ENCODE results near the gene PHKB.
"Not testable (repeated sequence)": the region's sequence is repeated elsewhere in the genome, so short reads cannot be mapped to it uniquely, and the experiment has no call there.

The PHKB gene

DNA sequence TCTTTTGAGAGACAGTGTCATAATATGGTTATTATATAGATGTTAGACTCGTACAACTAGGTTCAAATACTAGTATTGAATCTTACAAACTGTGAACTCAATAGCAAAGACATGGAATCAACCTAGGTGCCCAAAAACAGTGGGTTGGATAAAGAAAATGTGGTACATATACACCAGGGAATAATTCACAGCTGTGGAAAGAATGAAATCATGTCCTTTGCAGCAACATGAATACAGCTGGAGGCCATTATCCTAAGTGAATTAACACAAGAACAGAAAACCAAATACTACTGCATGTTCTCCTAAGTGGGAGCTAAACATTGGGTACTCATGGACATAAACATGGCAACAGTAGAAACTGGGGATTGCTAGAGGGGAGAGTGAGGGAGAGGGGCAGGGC is 8.1 kb downstream of the PHKB start:
- DNase-seq (ENCODE audit: low read depth in 2 of 2) = no peak

DNA sequence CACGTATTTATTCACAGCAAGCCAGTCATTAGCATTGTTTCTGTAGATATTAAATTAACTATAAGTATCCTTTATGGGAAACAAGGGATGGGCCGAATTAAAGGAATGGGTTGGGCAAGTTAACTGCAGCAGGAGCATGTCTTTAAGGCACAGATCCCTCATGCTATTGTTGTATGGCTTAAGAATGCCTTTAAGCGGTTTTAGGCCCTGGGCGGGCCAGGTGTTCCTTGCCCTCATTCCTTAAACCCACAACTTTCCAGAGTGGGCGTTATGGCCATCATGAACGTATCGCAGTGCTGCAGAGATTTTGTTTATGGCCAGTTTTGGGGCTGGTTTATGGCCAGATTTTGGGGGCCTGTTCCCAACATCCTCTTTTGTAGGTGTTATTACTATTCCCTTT is 9.1 kb downstream of the PHKB start:
- DNase-seq (ENCODE audit: low read depth in 2 of 2) = no peak

DNA sequence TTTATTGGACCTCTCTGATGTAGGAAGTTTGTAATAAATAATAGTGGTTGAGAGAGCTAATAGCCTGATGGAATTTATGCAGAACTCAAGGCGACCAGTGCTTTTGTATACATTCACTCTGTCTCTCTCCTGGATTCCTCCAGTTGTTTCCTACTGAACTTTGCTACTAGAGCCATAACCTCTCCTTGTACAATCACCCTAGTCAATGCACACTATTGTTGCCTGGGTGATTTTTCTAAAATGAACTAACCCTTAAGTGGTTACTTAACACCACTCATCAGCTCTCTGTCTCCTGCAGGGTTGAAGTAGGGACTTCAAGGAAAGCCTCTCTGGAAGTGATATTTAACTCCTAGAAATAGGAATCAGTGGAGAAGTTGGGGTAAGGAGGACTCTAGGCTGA is 9.7 kb downstream of the PHKB start:
- no peak for DNase-seq (ENCODE audit: low read depth in 2 of 2)

DNA sequence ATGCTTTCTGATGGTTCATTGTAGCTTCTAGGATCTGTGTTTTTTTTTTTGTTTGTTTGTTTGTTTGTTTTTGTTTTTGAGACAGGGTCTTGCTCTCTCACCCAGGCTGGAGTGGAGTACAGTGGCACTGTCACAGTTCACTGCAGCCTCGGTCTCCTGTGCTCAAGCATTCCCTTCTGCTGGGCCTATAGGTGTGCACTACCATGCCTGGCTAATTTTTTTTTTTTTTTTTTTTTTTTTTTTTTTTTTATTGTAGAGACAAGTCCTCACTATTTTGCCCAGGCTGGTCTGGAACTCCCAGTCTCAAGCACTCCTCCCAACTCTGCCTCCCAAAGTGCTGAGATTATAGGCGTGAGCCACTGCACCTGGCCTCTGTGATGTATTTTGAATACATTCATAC is 11.9 kb downstream of the PHKB start:
- DNase-seq (ENCODE audit: low read depth in 2 of 2) = not testable (repeated sequence)

DNA sequence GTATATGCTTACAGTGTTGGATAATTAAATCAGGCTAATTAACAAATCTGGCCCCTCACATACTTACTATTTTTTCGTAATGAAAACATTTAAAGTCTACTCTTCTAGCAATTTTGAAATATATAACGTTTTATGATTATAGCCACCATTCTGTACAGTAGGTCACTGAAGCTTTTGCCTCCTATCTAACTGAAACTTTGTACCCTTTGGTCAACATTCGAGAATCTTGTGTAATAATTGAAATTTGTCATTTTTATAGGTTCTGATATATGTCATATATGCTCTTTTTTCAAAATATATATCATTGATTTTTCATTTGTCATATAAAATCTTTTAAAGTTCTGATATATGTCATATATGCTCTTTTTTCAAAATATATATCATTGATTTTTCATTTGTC is 12.7 kb downstream of the PHKB start:
- no peak for DNase-seq (ENCODE audit: low read depth in 2 of 2)

DNA sequence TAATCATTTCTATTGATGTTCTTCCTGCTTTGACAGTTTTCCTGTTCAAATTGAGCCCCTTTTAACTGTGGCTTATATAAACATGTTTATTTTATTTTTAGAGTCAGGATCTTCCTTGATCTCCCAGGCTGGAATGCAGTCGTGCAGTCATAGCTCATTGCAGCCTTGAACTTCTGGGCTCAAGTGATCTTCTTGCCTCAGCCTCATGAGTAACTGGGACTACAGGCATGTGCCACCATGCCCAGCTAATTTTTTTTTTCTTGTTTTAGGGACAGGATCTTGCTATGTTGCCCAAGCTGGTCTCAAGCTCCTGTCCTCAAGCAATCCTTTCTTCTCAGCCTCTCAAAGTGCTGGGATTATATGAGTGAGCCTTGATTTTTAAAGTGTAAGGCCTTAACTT is 14.7 kb downstream of the PHKB start:
- DNase-seq (ENCODE audit: low read depth in 2 of 2) = no peak

DNA sequence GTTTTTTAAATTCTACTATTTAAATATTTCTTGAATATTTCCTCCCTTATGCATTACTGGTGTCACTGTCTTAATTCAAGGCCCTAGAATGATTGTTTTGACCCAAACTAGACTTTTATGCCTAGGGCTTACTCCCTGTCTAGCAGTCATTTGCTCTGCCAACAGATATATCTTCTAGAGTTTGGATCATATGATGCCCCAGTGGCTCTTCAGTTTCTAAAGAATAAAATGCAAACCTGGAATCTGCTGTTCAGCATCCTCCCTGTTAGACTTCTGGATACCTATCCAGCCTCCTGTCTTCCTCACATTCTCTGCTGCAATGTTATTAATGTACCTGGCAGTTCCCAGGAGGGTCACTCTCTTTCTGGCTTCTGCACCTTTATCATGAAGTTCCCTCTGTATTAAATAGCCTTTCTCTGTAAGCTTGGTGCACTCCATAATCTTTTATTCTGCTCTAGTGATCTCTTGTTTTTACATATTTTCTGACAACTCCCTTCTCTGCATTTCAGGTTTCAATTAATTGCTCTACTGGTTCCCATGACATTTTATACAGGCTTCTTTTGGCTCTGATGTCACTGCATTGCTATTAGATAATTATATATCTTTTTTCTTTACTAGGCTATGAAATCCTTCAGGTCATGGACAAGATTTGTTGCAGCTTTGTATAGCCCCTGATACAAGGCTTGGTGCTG is 15.7 kb downstream of the PHKB start:
- no peak for DNase-seq (ENCODE audit: low read depth in 2 of 2)

DNA sequence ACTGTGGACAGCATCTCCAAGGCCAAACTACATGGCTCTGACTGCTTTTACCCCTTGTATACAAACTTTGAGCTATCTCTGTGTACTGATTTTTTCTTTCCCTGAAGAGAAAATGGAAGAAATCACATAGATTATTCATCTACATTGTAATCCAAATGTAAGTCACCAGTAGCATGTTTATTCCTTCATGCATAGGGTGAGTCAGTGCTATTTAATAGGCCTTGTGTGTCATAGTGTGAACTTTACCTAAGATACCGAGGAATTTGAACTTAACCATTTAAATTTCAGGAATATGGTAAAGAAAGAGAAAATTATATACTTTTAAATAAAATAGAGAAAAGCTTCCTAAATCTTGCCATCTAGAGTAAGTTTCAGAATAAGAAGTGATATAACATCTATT is 16.5 kb downstream of the PHKB start:
- DNase-seq (ENCODE audit: low read depth in 2 of 2) = no peak

DNA sequence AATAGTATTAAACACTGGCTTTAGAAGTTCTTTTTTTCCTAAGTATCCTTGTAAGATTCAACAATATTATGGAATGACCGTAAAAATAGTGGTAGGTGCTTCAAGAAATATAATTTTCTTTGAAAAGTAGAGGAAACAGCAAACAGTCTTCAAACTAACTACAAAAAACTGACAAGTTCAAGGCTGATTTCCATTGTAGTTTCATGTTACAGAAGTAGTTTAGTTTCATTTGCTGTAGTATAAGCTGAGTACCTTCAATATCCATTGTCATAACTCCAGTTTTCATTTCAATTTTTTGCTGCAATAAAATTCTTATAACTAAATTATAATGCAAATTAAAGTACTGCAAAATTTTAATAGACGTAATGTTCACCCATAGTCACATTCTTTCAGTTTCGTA is 19.3 kb downstream of the PHKB start:
- no peak for DNase-seq (ENCODE audit: low read depth in 2 of 2)

DNA sequence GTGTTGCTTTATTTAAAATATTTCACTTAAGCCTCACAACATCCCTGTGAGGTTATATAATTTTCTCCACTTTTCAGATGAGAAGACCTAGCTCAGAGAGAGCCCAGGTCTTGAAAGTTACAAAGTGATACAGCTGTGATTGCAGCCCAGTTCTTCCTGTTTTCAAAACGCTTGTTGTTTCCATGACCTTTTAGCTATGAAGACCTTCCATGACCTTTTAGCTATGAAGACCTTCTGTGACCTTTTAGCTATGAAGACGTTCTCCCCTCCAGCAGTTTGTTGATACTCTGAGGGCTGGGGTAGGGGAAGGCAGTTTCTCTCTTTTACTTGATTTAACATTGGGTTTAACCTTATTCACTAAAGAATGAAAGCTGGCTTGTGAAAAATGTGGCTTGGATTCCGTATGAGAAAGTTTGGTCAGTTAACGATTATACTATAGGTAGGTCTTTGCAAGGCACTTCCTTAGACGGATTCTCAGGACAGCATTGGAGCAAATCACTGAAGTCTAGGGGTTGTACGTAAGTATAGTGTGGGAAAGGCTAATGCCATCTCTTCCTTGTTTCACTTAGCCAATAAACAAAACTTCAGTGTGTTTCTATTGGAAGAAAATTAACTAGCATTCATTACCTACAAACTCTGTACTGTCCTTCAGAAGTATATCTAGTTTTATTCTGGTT is 20.7 kb downstream of the PHKB start:
- no peak for DNase-seq (ENCODE audit: low read depth in 2 of 2)

DNA sequence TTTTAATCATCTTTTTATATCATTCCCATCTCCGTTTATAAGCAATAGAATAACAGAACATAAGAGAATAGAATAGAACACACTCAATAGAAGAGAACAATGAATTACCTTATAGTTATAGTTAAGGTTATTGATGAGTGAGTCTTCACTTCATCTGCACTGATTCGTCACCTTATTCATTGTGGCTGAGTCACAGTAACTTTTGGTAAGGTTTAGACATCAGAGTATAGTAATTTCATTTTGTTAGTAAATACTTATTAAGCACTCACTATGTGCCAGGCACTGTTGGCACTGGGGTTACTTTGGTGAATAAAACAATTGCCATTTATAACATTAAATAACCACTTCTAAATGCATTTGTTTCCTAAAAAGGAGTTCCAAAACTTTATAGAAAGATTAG is 22.5 kb downstream of the PHKB start:
- DNase-seq (ENCODE audit: low read depth in 2 of 2) = no peak

DNA sequence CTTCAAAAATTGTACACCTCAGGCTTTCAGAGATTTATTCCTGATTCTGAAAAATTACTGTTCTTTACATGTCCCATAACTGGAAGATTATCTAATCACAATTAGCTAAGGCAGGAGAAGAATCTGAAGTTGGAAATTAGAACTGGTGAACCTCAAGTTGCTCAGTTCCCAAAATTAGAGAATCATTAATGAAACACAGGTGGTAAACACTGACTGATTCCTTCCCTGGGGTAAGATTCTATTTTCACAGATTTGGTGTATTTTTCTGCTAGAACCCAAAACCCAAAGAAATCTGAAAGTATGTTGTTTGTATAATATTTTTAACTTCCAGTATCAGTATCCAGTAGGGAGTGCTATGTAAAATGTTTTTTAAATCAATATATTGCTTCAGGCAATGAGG is 25.7 kb downstream of the PHKB start:
- DNase-seq (ENCODE audit: low read depth in 2 of 2) = no peak

DNA sequence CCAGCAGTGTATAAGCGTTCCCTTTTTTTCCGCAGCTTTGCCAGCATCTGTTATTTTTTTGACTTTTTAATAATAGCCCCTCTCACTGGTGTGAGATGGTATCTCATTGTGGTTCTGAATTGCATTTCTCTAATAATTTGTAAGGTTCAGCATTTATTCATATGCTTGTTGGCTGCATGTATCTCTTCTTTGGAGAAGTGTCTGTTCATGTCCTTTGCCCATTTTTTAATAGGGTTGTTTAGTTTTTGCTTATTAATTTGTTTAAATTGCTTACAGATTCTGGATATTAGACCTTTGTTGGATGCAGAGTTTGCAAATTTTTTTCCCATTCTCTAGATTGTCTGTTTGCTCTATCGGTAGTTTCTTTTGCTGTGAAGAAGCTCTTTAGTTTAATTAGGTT is 26.9 kb downstream of the PHKB start:
- DNase-seq (ENCODE audit: low read depth in 2 of 2) = no peak

DNA sequence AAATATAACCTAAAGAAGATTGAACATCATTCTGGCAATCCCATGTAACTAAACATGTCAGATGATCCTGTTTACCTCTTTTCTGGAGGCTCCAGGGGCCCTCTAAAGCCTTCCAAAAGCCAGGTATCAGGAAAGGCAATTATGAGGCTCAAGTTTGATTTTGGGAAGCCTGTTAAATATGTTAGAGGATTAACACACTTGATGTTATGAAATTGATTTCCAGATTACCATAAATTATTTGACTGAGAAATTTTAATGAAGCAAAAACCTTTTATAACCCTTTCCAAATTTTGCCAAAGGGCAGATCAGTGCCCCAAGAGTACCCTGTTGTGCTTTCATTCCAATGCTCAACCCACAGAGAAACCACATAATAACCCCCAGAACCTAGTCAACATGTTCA is 29.3 kb downstream of the PHKB start:
- DNase-seq (ENCODE audit: low read depth in 2 of 2) = no peak

DNA sequence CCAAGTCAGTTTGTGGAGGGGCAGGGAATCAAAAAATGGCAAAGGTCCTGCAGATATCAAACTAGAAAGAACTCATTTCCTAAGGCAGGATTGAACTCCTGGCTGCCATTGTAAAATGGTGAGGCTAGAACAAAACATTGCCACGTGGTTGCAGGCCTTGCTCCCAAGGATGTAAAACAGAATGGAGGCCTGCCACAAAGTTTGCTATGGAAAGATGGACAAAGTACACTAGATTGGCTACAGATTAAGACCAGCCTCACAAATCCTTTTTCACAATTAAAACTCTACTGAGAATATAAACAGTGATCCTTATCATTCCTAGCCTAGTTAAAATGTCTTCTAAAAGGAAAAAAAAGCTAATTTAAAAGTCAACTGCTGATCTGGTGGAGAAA is 30.9 kb downstream of the PHKB start:
- no peak for DNase-seq (ENCODE audit: low read depth in 2 of 2)

DNA sequence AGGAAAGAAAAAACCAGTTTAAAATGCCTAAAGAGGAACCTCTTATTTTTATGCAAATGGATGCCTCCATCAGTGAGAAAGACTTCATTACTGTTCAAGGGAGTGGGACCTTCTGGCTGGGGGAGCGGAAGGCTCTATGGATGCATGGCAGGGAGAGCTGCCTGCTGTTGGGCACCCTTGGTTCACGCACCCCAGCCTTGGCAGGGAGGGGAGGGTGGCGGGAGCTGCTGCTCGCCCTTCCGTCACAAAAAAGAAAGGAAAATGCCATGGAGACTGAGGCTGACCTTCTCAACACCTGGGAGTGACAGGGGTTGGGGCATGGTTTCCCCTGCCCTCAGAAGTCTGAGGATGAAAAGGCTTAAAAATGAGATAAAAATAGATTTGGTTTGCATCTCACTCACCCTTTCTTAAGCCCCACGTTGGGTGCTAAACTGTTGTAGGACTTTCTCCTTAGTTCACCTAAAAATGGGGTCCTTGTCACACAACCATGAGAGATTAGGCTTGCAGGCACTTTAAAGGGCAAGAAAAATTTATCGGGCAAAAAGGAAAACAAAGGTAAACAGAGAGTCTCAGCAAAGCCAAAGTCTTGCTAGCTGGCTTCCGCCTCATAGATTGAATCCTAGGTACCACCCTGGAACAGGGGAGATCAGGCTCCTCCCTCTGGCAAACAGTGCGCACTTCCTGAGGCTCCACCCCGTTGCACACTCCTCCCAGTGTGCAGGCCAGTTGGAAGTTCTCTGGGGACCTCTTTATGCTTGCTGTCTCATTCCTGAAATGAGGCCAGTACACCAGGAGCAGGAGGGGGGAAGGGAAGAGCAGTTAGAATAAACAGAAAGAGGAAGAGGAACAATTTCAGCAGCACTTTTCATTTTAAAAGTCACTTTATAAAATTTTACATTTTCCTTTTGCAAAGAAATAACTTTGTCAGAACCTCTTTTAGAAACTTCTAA is 31.6 kb downstream of the PHKB start:
- DNase-seq (ENCODE audit: low read depth in 2 of 2) = no peak

DNA sequence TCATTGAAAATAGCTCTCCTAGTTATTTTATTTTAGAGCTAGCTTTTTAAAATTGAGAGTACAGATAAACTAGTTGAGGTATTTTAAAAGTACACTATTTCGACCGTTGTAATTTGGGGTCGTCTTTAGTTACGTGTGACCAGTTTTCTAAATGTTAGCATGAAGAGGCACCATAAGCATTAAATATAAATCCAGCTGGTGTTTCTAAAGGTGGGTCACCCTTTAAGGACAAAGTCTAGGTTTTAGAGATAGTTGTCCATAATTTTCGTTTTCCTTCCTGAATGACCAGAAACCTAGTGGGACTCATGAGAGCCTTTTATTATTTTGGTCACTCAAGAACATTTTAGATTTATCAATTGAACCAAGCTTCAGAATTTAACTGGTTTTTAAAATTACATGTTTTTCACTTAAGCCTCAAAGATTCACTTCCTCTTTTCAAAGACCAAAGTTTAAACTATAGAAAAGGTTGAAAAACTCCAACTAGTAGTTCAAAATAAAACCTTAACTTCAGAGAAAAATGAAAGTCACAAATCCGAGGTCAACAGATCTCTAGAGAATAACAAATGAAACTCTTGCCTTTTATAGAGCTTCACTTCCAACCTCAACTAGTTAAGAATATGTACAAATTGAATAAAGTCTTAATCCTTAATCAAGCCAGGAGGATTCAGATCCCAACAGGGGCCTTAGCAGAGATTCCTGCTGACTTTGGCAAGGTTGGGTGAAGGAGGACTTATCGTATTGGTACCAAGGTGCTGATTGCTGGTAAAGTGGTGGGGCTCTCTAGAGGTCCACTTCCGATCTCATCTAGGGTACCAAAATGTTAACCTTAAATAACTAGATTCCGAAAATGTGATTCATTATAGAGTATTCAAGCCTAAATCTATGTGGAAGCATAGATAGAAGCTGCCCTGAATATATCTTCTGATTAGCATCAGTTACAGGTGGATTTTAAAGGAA is 32.5 kb downstream of the PHKB start:
- DNase-seq (ENCODE audit: low read depth in 2 of 2) = no peak

DNA sequence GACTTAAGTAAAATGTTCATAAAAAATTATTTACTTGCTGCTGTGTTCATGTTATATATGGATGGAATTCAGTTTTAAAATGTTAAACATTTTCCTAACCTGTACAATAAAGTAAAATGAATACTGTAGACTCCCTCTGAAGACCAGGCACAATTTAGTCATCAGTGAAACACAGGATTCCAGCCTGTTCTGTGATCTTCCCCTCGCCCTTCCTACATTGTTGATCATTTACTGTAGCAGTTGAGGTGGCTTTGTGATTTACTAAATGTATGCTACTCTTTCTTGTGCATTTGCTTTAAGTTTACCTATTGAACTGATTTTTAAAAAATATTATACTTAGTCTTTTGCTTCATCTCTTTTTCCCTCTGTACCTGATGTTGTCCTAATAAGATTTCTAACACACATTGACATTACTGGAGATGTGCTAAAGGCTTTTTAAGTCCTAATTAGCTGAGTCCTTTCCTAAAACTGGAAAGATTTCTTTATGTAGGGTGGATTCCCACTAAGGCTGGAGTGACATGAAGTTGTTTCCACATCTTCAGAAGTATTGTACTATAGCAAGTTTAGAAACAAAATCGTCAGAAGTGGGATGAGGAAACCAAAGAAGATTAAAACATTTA is 38.1 kb downstream of the PHKB start:
- no peak for DNase-seq (ENCODE audit: low read depth in 2 of 2)

DNA sequence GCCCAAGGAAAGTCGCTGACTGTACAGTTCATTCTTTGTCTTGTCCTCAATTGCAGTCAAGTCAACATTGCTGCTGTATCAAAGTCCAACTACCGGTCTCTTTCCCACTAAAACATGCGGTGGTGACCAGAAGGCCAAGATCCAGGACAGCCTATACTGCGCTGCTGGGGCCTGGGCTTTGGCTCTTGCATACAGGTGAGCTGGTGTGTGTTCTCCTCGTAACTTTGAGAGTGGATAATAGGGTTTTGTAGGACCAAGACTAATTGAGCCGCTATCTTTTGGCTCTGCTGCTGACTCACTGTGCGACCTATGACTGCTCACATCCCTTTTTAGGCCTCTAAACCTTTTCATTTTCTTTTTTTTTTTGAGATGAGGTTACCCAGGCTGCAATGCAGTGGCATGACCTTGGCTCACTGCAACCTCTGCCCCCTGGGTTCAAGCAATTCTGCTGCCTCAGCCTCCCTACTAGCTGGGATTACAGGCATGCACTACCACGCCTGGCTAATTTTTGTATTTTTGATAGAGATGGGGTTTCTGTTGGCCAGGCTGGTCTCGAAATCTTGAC is 38.7 kb downstream of the PHKB start:
- no peak for DNase-seq (ENCODE audit: low read depth in 2 of 2)

DNA sequence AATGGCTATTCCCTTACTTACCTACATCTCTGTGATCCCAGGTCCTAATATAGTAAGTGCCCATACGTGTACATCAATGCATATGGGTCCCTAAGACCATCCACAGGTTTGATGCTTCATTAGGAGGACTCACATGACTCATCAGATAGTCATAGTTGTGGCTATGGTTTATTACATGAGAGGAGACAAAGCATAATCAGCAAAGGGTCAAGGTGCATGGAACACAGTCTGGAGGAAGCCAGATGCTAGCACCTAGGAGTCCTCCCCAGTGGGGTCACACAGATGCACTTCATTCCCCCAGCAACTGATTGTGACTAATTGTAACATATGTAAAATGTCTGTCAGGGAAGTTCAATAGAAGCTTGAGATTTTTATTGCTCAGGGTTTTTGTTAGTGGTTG is 42.8 kb downstream of the PHKB start:
- DNase-seq (ENCODE audit: low read depth in 2 of 2) = no peak

DNA sequence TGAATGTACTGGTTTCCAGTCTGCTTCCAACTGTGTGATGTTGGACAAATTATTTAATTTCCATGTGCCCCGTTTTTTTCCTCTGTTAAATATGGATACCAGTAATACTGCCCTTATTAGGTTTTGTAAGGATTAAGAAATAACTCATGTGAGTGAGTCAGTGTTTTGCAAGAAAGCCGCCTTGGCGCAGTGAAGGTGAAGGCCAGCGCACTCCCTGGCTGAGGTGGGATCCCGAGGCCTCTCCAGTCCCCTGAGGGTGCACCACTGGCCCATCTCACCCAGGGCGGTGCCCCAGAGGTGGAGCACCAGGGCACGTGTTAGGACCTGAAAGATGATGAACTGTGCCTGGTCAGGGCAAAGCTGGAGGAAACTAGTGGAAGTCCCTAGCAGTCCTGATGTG is 43.5 kb downstream of the PHKB start:
- DNase-seq (ENCODE audit: low read depth in 2 of 2) = no peak

Measured in stimulated activated CD8-positive, alpha-beta memory T cell treated with anti-CD3 and anti-CD28 coated beads, Interleukin-7, amount 100 ng/mL, for 1 hour (primary cell).